Fibroblast of lung (primary cell): Measurements from ENCODE around the gene KCNQ1OT1. TPM values are rescaled to one million over a fixed set of nuclear protein-coding genes. Genes with fewer than 3 reads are reported as not detected.

Experiments used
- DNase-seq, 2 donors: peaks; one replicate each; pipeline versions ENCODE4 v3.0.0 to v3.0.0-alpha.2; 2010; ENCODE audit warnings: low read depth in 2 of 2
- H2AFZ ChIP-seq: 2 replicates; pipeline ENCODE4 v1.5.1; 2012; ENCODE audit warnings: low read length, control low read depth, inconsistent platforms
- H3K27ac ChIP-seq: 2 replicates; pipeline ENCODE4 v1.5.1; 2011; ENCODE audit warnings: low read length, control low read depth; ENCODE audit not compliant: insufficient read depth
- H3K27me3 ChIP-seq: 2 replicates; pipeline ENCODE4 v1.5.1; 2011; ENCODE audit warnings: mild to moderate bottlenecking, low read length; ENCODE audit not compliant: control insufficient read depth, insufficient read depth
- H3K36me3 ChIP-seq: 2 replicates; pipeline ENCODE4 v1.5.1; 2011; ENCODE audit warnings: low read length; ENCODE audit not compliant: control insufficient read depth, insufficient read depth
- H3K4me1 ChIP-seq: 2 replicates; pipeline ENCODE4 v1.5.1; 2011; ENCODE audit warnings: low read length; ENCODE audit not compliant: control insufficient read depth, insufficient read depth; ENCODE audit errors: extremely low read depth
- H3K4me2 ChIP-seq: 2 replicates; pipeline ENCODE4 v1.5.1; 2011; ENCODE audit warnings: low read length, control low read depth; ENCODE audit not compliant: insufficient read depth; ENCODE audit errors: extremely low read depth
- H3K4me3 ChIP-seq, 4 experiments: fragments of 200-600 bp in 1 of 4; sonication (generic) in 1 of 4; replicated peaks in 1 of 4; 2 replicates each; pipeline ENCODE4 v1.5.1; 2011 to 2016; ENCODE audit warnings: low read length in 4 of 4, low read depth in 3 of 4, mild to moderate bottlenecking in 3 of 4, control low read depth in 2 of 4, inconsistent platforms in 1 of 4, mixed read lengths in 1 of 4; ENCODE audit not compliant: insufficient read depth in 1 of 4; ENCODE audit errors: control extremely low read depth in 1 of 4
- H3K79me2 ChIP-seq: 2 replicates; pipeline ENCODE4 v1.5.1; 2012; ENCODE audit warnings: mild to moderate bottlenecking, low read length, inconsistent platforms; ENCODE audit not compliant: control insufficient read depth, insufficient read depth
- H3K9ac ChIP-seq: 2 replicates; pipeline ENCODE4 v1.5.1; 2011; ENCODE audit warnings: mild to moderate bottlenecking, low read length, control low read depth; ENCODE audit not compliant: insufficient read depth
- H3K9me3 ChIP-seq: 2 replicates; pipeline ENCODE4 v1.5.1; 2012; ENCODE audit warnings: low read depth, low read length; ENCODE audit not compliant: control insufficient read depth, insufficient read depth
- H4K20me1 ChIP-seq: 2 replicates; pipeline ENCODE4 v1.5.1; 2011; ENCODE audit warnings: low read length; ENCODE audit not compliant: control insufficient read depth, insufficient read depth; ENCODE audit errors: extremely low read depth
- CTCF ChIP-seq, 2 donors: IDR thresholded peaks in 1 of 2; conservative IDR thresholded peaks in 1 of 2; 1 replicate in 1 of 2; 2 replicates in 1 of 2; pipeline ENCODE4 v1.5.1; 2011 to 2012; ENCODE audit warnings: low read length in 2 of 2, control low read depth in 1 of 2, inconsistent platforms in 1 of 2, low read depth in 1 of 2, mild to moderate bottlenecking in 1 of 2
- EZH2 ChIP-seq: IDR thresholded peaks from 2 replicates; pipeline ENCODE4 v1.5.1; 2012; ENCODE audit warnings: low read length, control low read depth, mild to moderate bottlenecking; ENCODE audit errors: missing control alignments
- polyA plus RNA-seq, 2 donors: library from polyadenylated mRNA; depleted of rRNA in 1 of 2; stranded (reverse) in 1 of 2; unstranded in 1 of 2; fragments of >200 nt; gene quantifications; 2 replicates each; pipeline ENCODE4 v1.2.1, GENCODE V29; 2011 to 2012; ENCODE audit warnings: missing spikeins in 1 of 2
- total RNA-seq: library from RNA; depleted of rRNA; stranded (reverse); fragments of >200 nt; gene quantifications from 2 replicates; pipeline ENCODE4 v1.2.1, GENCODE V29; 2014

The KCNQ1OT1 gene
- total and polyA plus RNA-seq, 2 donors (not counting 1 experiment from before 2014, with no cell fraction given) = 0.11 to 1.8 TPM

- H3K27ac ChIP-seq = no peak overlapping the region
- H3K79me2 ChIP-seq = no peaks in the 10 kb centered on the region
- no peak overlapping the region for H3K4me3 ChIP-seq
- no peaks in the 10 kb centered on the region for H4K20me1 ChIP-seq
- H2AFZ ChIP-seq = no peak overlapping the region
- DNase-seq = no peak
- TF ChIP-seq CTCF (conservative IDR thresholded peaks at IDR 0.05 in 1 of 2, IDR thresholded peaks at IDR 0.05 in 1 of 2; ENCODE audit: low read depth in 1 of 2, low read length in 2 of 2) (no peak), EZH2 (no peak)
- H3K4me1 ChIP-seq = no peaks in the 10 kb centered on the region
- H3K4me2 ChIP-seq = no peak overlapping the region
- H3K9ac ChIP-seq = no peak overlapping the region
- H3K9me3 ChIP-seq = no peaks in the 10 kb centered on the region
- H3K36me3 ChIP-seq = no peaks in the 10 kb centered on the region
- no peaks in the 10 kb centered on the region for H3K27me3 ChIP-seq
Observed at GRCh38 chr11:2670541-2671100, 29.2 kb downstream of the KCNQ1OT1 start.

GRCh38 chr11:2669634-2670469 is 29.9 kb downstream of the KCNQ1OT1 start:
- TF ChIP-seq EZH2 (no peak), CTCF (conservative IDR thresholded peaks at IDR 0.05 in 1 of 2, IDR thresholded peaks at IDR 0.05 in 1 of 2; ENCODE audit: low read depth in 1 of 2, low read length in 2 of 2) (no peak)
- Histone ChIP-seq H3K79me2 (no peaks in the 10 kb centered on the region), H3K36me3 (no peaks in the 10 kb centered on the region), H2AFZ (no peak overlapping the region), H4K20me1 (no peaks in the 10 kb centered on the region), H3K9me3 (no peaks in the 10 kb centered on the region), H3K4me3 (no peak overlapping the region), H3K4me2 (no peak overlapping the region), H3K27me3 (no peaks in the 10 kb centered on the region), H3K27ac (no peak overlapping the region), H3K9ac (no peak overlapping the region), H3K4me1 (no peaks in the 10 kb centered on the region)
- no peak for DNase-seq

- Histone ChIP-seq H3K27ac (no peak overlapping the region), H3K4me3 (no peak overlapping the region), H4K20me1 (no peaks in the 10 kb centered on the region), H2AFZ (no peak overlapping the region), H3K36me3 (no peaks in the 10 kb centered on the region), H3K27me3 (no peaks in the 10 kb centered on the region), H3K9me3 (no peaks in the 10 kb centered on the region), H3K4me2 (no peak overlapping the region), H3K9ac (no peak overlapping the region), H3K4me1 (no peaks in the 10 kb centered on the region), H3K79me2 (no peaks in the 10 kb centered on the region)
- DNase-seq = no peak
- TF ChIP-seq EZH2 = no peak
- TF ChIP-seq CTCF (conservative IDR thresholded peaks at IDR 0.05 in 1 of 2, IDR thresholded peaks at IDR 0.05 in 1 of 2; ENCODE audit: low read depth in 1 of 2, low read length in 2 of 2) = no peak
Observed at GRCh38 chr11:2668876-2669275, 30.9 kb downstream of the KCNQ1OT1 start.
